MCF 10A (cell line): ENCODE results near the gene SNTG2. TPM values are rescaled to one million over a fixed set of nuclear protein-coding genes. Genes with fewer than 3 reads are reported as not detected.

Experiments used
- BruUV-seq: library from RNA; stranded (reverse); fragments of 400-500 nt; replicated peaks from 2 replicates; lab custom pipeline; 2021; lab: Mats Ljungman, UMichigan
- CTCF ChIA-PET: fragments of 300-600 bp; sonication (Branson Sonifier 250); formaldehyde crosslinking; extraction: SDS; loops from one replicate; lab custom pipeline; 2021; ENCODE audit warnings: antibody characterized with exemption, inconsistent platforms; lab: Yijun Ruan, JAX
- POLR2A ChIA-PET: fragments of 300-600, 350-650 bp; sonication (Branson Sonifier 250); formaldehyde crosslinking; extraction: SDS; loops from one replicate; lab custom pipeline; 2020; ENCODE audit warnings: antibody characterized with exemption, inconsistent platforms; lab: Yijun Ruan, JAX
- DNase-seq: peaks from one replicate; pipeline ENCODE4 v3.0.0-alpha.2; 2018; ENCODE audit not compliant: unreplicated experiment
- H3K27ac Mint-ChIP-seq: one replicate; pipeline ENCODE4 v1.8.0; 2022; ENCODE audit warnings: mild to moderate bottlenecking, low read depth, mixed read lengths; ENCODE audit not compliant: unreplicated experiment
- H3K27me3 Mint-ChIP-seq: one replicate; pipeline ENCODE4 v1.8.0; 2022; ENCODE audit warnings: mixed read lengths; ENCODE audit not compliant: insufficient read depth, unreplicated experiment
- H3K36me3 Mint-ChIP-seq: one replicate; pipeline ENCODE4 v1.8.0; 2022; ENCODE audit warnings: mild to moderate bottlenecking, moderate library complexity, mixed read lengths; ENCODE audit not compliant: insufficient read depth, unreplicated experiment
- H3K4me1 Mint-ChIP-seq: one replicate; pipeline ENCODE4 v1.8.0; 2022; ENCODE audit warnings: mixed read lengths; ENCODE audit not compliant: insufficient read depth, unreplicated experiment
- H3K4me3 Mint-ChIP-seq: one replicate; pipeline ENCODE4 v1.8.0; 2022; ENCODE audit warnings: mild to moderate bottlenecking, moderate library complexity, mixed read lengths; ENCODE audit not compliant: unreplicated experiment
- H3K9me3 Mint-ChIP-seq: one replicate; pipeline ENCODE4 v1.8.0; 2022; ENCODE audit warnings: mixed read lengths; ENCODE audit not compliant: unreplicated experiment
- CTCF ChIP-seq: fragments of 200-600 bp; IDR thresholded peaks from one replicate; pipeline ENCODE4 v1.8.0; 2022; ENCODE audit warnings: antibody characterized with exemption, mild to moderate bottlenecking; ENCODE audit not compliant: unreplicated experiment
- intact Hi-C: fragments of 100-400 bp; cut with micrococcal nuclease; formaldehyde crosslinking; loops from 2 replicates; pipeline ENCODE4 v1.14.1; 2022
- total RNA-seq: library from RNA; stranded (reverse); gene quantifications from 2 replicates; pipeline ENCODE4 v1.2.3, GENCODE V29; 2022

Gene SNTG2
- total RNA-seq, 1 experiment from 2014 or later, result not detected

GRCh38 chr2:974054-974453, 23.4 kb downstream of the SNTG2 start:
- Mint-ChIP-seq H3K27me3 (peaks cover 22% of the 10 kb centered on the region), H3K9me3 (no peaks in the 10 kb centered on the region), H3K4me1 (peaks cover 7% of the 10 kb centered on the region), H3K4me3 (no peak overlapping the region), H3K36me3 (no peaks in the 10 kb centered on the region), H3K27ac (no peak overlapping the region)
- POLR2A ChIA-PET, result no interaction called here
- intact Hi-C loops, result no loop called here
- no TSS peak for BruUV-seq
- no peak for TF ChIP-seq CTCF
- DNase-seq, result no peak
- CTCF ChIA-PET, result interaction anchor here (0.6 to 1.6 kb wide), 3 partner anchors 12 to 167 kb away, joined by 3 to 5 read pairs (median 3); no protein-coding TSS in a partner anchor

GRCh38 chr2:974502-974901, 23.9 kb downstream of the SNTG2 start:
- Mint-ChIP-seq H3K27me3 (peaks cover 22% of the 10 kb centered on the region), H3K27ac (no peak overlapping the region), H3K9me3 (no peaks in the 10 kb centered on the region), H3K36me3 (no peaks in the 10 kb centered on the region), H3K4me3 (no peak overlapping the region), H3K4me1 (peaks cover 7% of the 10 kb centered on the region)
- POLR2A ChIA-PET, result no interaction called here
- no peak for TF ChIP-seq CTCF
- DNase-seq, result peak; percentile 1
- no TSS peak for BruUV-seq
- CTCF ChIA-PET, result interaction anchor here (0.6 to 1.1 kb wide), 2 partner anchors 12 to 20 kb away, joined by 3 read pairs; no protein-coding TSS in a partner anchor
- intact Hi-C loops, result no loop called here

- H3K4me1 Mint-ChIP-seq, result peaks cover 7% of the 10 kb centered on the region
- H3K9me3 Mint-ChIP-seq, result no peaks in the 10 kb centered on the region
- ChIA-PET POLR2A (no interaction called here), CTCF (interaction anchor here (1.1 kb wide), 1 partner anchor 21 kb away, joined by 3 read pairs; no protein-coding TSS in a partner anchor)
- no peak for DNase-seq
- H3K36me3 Mint-ChIP-seq, result no peaks in the 10 kb centered on the region
- H3K4me3 Mint-ChIP-seq, result no peak overlapping the region
- BruUV-seq, result no TSS peak
- intact Hi-C loops, result no loop called here
- TF ChIP-seq CTCF, result no peak
- no peak overlapping the region for H3K27ac Mint-ChIP-seq
- H3K27me3 Mint-ChIP-seq, result peaks cover 22% of the 10 kb centered on the region
Measured at GRCh38 chr2:975095-975494, 24.4 kb downstream of the SNTG2 start.

GRCh38 chr2:979069-979928, 28.6 kb downstream of the SNTG2 start:
- H3K4me3 Mint-ChIP-seq, result no peak overlapping the region
- intact Hi-C loops, result no loop called here
- no peaks in the 10 kb centered on the region for H3K36me3 Mint-ChIP-seq

More at GRCh38 chr2:979069-979928, 28.6 kb downstream of the SNTG2 start:
- ChIA-PET POLR2A (interaction anchor here (0.6 kb wide), 1 partner anchor 1081 kb away, joined by 3 read pairs; no protein-coding TSS in a partner anchor), CTCF (interaction anchor here (1.2 kb wide), 1 partner anchor 161 kb away, joined by 4 read pairs; no protein-coding TSS in a partner anchor)
- Mint-ChIP-seq H3K4me1 (peaks cover 7% of the 10 kb centered on the region), H3K9me3 (no peaks in the 10 kb centered on the region), H3K27me3 (peaks cover 22% of the 10 kb centered on the region), H3K27ac (no peak overlapping the region)
- BruUV-seq, result no TSS peak
- TF ChIP-seq CTCF, result no peak
- DNase-seq, result no peak
